Naive thymus-derived CD4-positive, alpha-beta T cell (primary cell): Measurements from ENCODE around the gene ARMC2. TPM values are rescaled to one million over a fixed set of nuclear protein-coding genes. Genes with fewer than 3 reads are reported as not detected.
A peak's percentile ranks its signal among the peaks of the same experiment; 100 is the strongest.

Experiments
- ATAC-seq: fragments of 150-1000 bp; cut with Tn5 transposase; 2 replicates; pipeline ENCODE4 v1.10.0; 2021; ENCODE audit warnings: mild to moderate bottlenecking, moderate library complexity
- CTCF ChIA-PET: fragments of 350-600 bp; sonication (Branson Sonifier 250); formaldehyde crosslinking; loops from one replicate; lab custom pipeline; 2021; ENCODE audit warnings: antibody characterized with exemption; lab: Charles Lee
- POLR2A ChIA-PET: fragments of 350-600 bp; sonication (Branson Sonifier 250); formaldehyde crosslinking; loops from one replicate; lab custom pipeline; 2021; ENCODE audit warnings: antibody characterized with exemption, inconsistent platforms; lab: Charles Lee
- DNase-seq, 9 donors: peaks; one replicate each; pipeline versions ENCODE4 v3.0.0 to v3.0.0-alpha.2; 2020 to 2022; ENCODE audit warnings: mixed read lengths in 1 of 9
- H3K27ac ChIP-seq: one replicate; pipeline ENCODE4 v1.7.0; 2013; ENCODE audit warnings: mild to moderate bottlenecking, low read depth, low read length, moderate library complexity
- H3K27me3 ChIP-seq, 2 donors: one replicate each; pipeline ENCODE4 v1.7.0; 2013; ENCODE audit warnings: low read length in 2 of 2, mild to moderate bottlenecking in 2 of 2, moderate library complexity in 2 of 2; ENCODE audit not compliant: control insufficient read depth in 2 of 2, insufficient read depth in 2 of 2
- H3K36me3 ChIP-seq, 3 experiments: 1 replicate in 2 of 3; 2 replicates in 1 of 3; pipeline ENCODE4 v1.7.0; 2013; ENCODE audit warnings: low read length in 3 of 3, mild to moderate bottlenecking in 3 of 3, moderate library complexity in 1 of 3; ENCODE audit not compliant: insufficient read depth in 3 of 3, control insufficient read depth in 2 of 3
- H3K4me1 ChIP-seq, 2 donors: one replicate each; pipeline ENCODE4 v1.7.0; 2013; ENCODE audit warnings: low read length in 2 of 2, mild to moderate bottlenecking in 2 of 2, moderate library complexity in 1 of 2; ENCODE audit not compliant: control insufficient read depth in 2 of 2, insufficient read depth in 2 of 2
- H3K4me3 ChIP-seq: 2 replicates; pipeline ENCODE4 v1.7.0; 2013; ENCODE audit warnings: mild to moderate bottlenecking, low read length
- H3K9me3 ChIP-seq, 3 experiments: 1 replicate in 2 of 3; 2 replicates in 1 of 3; pipeline ENCODE4 v1.7.0; 2013; ENCODE audit warnings: low read length in 3 of 3; ENCODE audit not compliant: control insufficient read depth in 2 of 3
- H3K27ac Mint-ChIP-seq, 9 donors: one replicate each; pipeline ENCODE4 v1.8.0; 2020 to 2022; ENCODE audit warnings: mixed read lengths in 9 of 9, mild to moderate bottlenecking in 8 of 9, moderate library complexity in 5 of 9, inconsistent platforms in 2 of 9
- H3K27me3 Mint-ChIP-seq, 5 donors: one replicate each; pipeline ENCODE4 v1.8.0; 2021 to 2022; ENCODE audit warnings: mixed read lengths in 5 of 5, mild to moderate bottlenecking in 1 of 5
- H3K36me3 Mint-ChIP-seq, 5 donors: one replicate each; pipeline ENCODE4 v1.8.0; 2020 to 2022; ENCODE audit warnings: mixed read lengths in 5 of 5, mild to moderate bottlenecking in 3 of 5, inconsistent platforms in 1 of 5
- H3K4me1 Mint-ChIP-seq, 7 donors: one replicate each; pipeline ENCODE4 v1.8.0; 2020 to 2022; ENCODE audit warnings: mixed read lengths in 7 of 7, mild to moderate bottlenecking in 3 of 7, inconsistent platforms in 1 of 7
- H3K4me3 Mint-ChIP-seq, 10 donors: one replicate each; pipeline ENCODE4 v1.8.0; 2020 to 2022; ENCODE audit warnings: mild to moderate bottlenecking in 10 of 10, mixed read lengths in 10 of 10, moderate library complexity in 6 of 10, inconsistent platforms in 2 of 10
- H3K9me3 Mint-ChIP-seq, 11 donors: one replicate each; pipeline ENCODE4 v1.8.0; 2020 to 2022; ENCODE audit warnings: mixed read lengths in 11 of 11, mild to moderate bottlenecking in 4 of 11, inconsistent platforms in 1 of 11, moderate library complexity in 1 of 11
- intact Hi-C, 2 donors: fragments of 100-400 bp; cut with micrococcal nuclease; formaldehyde crosslinking; loops; one replicate each; pipeline ENCODE4 v1.15.1; 2023
- polyA plus RNA-seq, 2 donors: library from polyadenylated mRNA; unstranded; fragments of 300-500 nt; fragmentation: Illumina TruSeq; gene quantifications; one replicate each; pipeline ENCODE4 v1.2.3, GENCODE V29; 2021
- total RNA-seq, 6 experiments: library from RNA in 5 of 6; stranded (reverse) in 5 of 6; gene quantifications; 1 replicate in 5 of 6; 2 replicates in 1 of 6; pipeline ENCODE4 v1.2.3 and lab custom pipeline; 2021 to 2026

ARMC2 gene
- total and polyA plus RNA-seq, 7 experiments from 2014 or later, result 3.6 to 12.7 (median 7.1) TPM

DNA sequence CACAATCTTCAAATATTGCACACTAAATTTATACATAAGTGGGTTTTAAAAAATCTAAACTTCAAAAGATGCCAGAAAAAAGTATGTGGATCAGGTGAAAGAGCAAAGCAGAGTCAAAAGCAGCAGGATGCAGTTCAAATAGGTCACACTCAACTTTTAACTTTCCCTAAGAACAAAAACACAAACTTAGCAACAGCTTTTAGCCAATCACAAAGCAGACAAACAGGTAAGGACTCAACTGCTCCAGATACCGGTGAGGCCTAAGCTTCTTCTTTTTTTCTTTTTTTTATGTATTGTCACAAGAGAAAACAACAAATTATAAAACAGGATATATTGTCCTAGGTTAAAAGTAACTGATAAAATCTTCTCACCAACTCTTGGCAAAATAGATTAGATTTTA is 171.7 kb downstream of the ARMC2 start:
- peaks cover 11 to 42% of the 10 kb centered on the region in 2 donors for H3K4me1 ChIP-seq
- no peak overlapping the region for H3K4me3 ChIP-seq
- Mint-ChIP-seq H3K4me3 (peak overlapping the region in 7 of 10 donors; percentile 14 to 63 (median 52)), H3K27ac (peak overlapping the region in 8 of 9 donors; percentile 40 to 87 (median 77)), H3K27me3 (peaks cover 0 to 9% (median 0%) of the 10 kb centered on the region in 5 donors), H3K4me1 (peaks cover 0 to 65% (median 60%) of the 10 kb centered on the region in 7 donors), H3K36me3 (no peaks in the 10 kb centered on the region), H3K9me3 (no peaks in the 10 kb centered on the region)
- ATAC-seq (peak; percentile 92), DNase-seq (peak in 7 of 9 donors; percentile 35 to 75 (median 47))
- H3K27me3 ChIP-seq, result no peaks in the 10 kb centered on the region
- H3K36me3 ChIP-seq, result no peaks in the 10 kb centered on the region
- ChIA-PET CTCF (no interaction called here), POLR2A (interaction anchor here (3.3 kb wide), 1 partner anchor 11 kb away, joined by 22 read pairs; no protein-coding TSS in a partner anchor)
- peak overlapping the region; percentile 32 for H3K27ac ChIP-seq
- intact Hi-C loops, result loop anchor here in 1 of 2 donors (10.0 kb wide), 1 partner anchor 1855 kb away; the partner anchor contains the start of gene AMD1
- no peaks in the 10 kb centered on the region for H3K9me3 ChIP-seq

GRCh38 chr6:109021870-109022269 is 173.6 kb downstream of the ARMC2 start:
- CTCF ChIA-PET, result no interaction called here
- Histone ChIP-seq H3K9me3 (no peaks in the 10 kb centered on the region), H3K36me3 (no peaks in the 10 kb centered on the region), H3K27me3 (no peaks in the 10 kb centered on the region), H3K4me1 (peaks cover 16 to 53% of the 10 kb centered on the region in 2 donors), H3K27ac (no peak overlapping the region), H3K4me3 (no peak overlapping the region)
- DNase-seq, result no peak
- H3K27me3 Mint-ChIP-seq, result peaks cover 0 to 3% (median 0%) of the 10 kb centered on the region in 5 donors
- intact Hi-C loops, result loop anchor here in 1 of 2 donors (1.0 to 2.0 kb wide), 3 partner anchors 8 to 13 kb away; no protein-coding TSS in a partner anchor
- no peaks in the 10 kb centered on the region for H3K9me3 Mint-ChIP-seq
- peaks cover 0 to 4% (median 0%) of the 10 kb centered on the region in 5 donors for H3K36me3 Mint-ChIP-seq
- H3K27ac Mint-ChIP-seq, result peak overlapping the region in 3 of 9 donors; percentile 17 to 82 (median 67)
- H3K4me3 Mint-ChIP-seq, result no peak overlapping the region
- POLR2A ChIA-PET, result interaction anchor here (0.6 to 1.1 kb wide), 5 partner anchors 10 to 1228 kb away, joined by 3 to 7 read pairs (median 4); no protein-coding TSS in a partner anchor
- ATAC-seq, result no peak
- peaks cover 4 to 63% (median 58%) of the 10 kb centered on the region in 7 donors for H3K4me1 Mint-ChIP-seq

- ATAC-seq (no peak), DNase-seq (no peak)
- H3K4me3 Mint-ChIP-seq, result no peak overlapping the region
- Histone ChIP-seq H3K27me3 (no peaks in the 10 kb centered on the region), H3K4me3 (no peak overlapping the region), H3K4me1 (peaks cover 16 to 47% of the 10 kb centered on the region in 2 donors), H3K36me3 (no peaks in the 10 kb centered on the region), H3K9me3 (no peaks in the 10 kb centered on the region), H3K27ac (no peak overlapping the region)
- ChIA-PET CTCF (no interaction called here), POLR2A (no interaction called here)
- H3K4me1 Mint-ChIP-seq, result peaks cover 4 to 69% (median 52%) of the 10 kb centered on the region in 7 donors
- peaks cover 0 to under 1% (median 0%) of the 10 kb centered on the region in 11 donors for H3K9me3 Mint-ChIP-seq
- peak overlapping the region in 2 of 9 donors; percentile 2 to 9 for H3K27ac Mint-ChIP-seq
- peaks cover 0 to 4% (median 0%) of the 10 kb centered on the region in 5 donors for H3K36me3 Mint-ChIP-seq
- peaks cover 0 to 4% (median 0%) of the 10 kb centered on the region in 5 donors for H3K27me3 Mint-ChIP-seq
- intact Hi-C loops, result loop anchor here in 1 of 2 donors (2.0 kb wide), 1 partner anchor 15 kb away; no protein-coding TSS in a partner anchor
Measured at GRCh38 chr6:109023356-109023925, 175.2 kb downstream of the ARMC2 start.

Other genes starting within 250 kb of the ARMC2 start
- gene SESN1, start 246.4 kb downstream of the ARMC2 start, total RNA-seq, result 10 to 100 TPM; 24.6 to 61.8 (median 37.7) TPM
- gene SESN1, start 246.4 kb downstream of the ARMC2 start, polyA plus RNA-seq, result 10 to 100 TPM; 16.5 to 37.0 TPM
- 10 to 100 TPM in 1 of 5 experiments, 1 to 10 TPM in 4; 3.1 to 17.2 (median 6.5) TPM for gene CEP57L1, start 247.1 kb downstream of the ARMC2 start, total RNA-seq
- 1 to 10 TPM; 5.1 to 7.7 TPM for gene CEP57L1, start 247.1 kb downstream of the ARMC2 start, polyA plus RNA-seq